Measurements from ENCODE around the gene PSMB5.
"Not testable (repeated sequence)": the region's sequence is repeated elsewhere in the genome, so short reads cannot be mapped to it uniquely, and the experiment has no call there.

Gene PSMB5

GRCh38 chr14:23013054-23013748 lies 21.5 kb downstream of the PSMB5 start:
- no peak for DNase-seq

- DNase-seq, result peak; percentile 92
These were observed 24.6 kb downstream of the PSMB5 start, which contains the start of gene C14orf93 for GRCh38 chr14:23009939-23010726. TSS of gene C14orf93 (minus strand) at chr14:23010143. CDS start at chr14:22999023, 11,120 bp downstream.

DNA sequence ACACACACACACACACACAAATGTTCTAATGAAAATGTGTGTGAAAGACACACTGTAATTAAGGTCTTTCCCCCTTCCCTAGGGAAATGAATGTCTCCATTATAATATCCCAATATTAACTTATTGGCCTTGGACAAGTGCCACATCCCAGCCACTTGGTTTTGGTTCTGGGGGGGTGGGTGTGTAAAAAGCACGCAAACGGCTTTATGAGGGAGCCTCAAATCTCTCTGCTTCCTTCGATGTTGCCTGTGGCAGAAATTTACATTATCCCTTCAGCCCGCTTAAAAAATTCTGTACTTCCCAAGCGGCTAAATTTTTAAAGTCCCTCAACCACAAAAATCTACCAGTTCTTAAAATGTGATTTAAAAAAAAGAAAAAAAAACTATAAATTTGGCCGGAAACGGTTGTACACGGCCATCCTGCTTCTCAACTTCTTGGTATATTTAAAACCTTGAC lies 25.2 kb downstream of the PSMB5 start:
- DNase-seq, result peak; percentile 88

GRCh38 chr14:23008831-23009230 lies 25.9 kb downstream of the PSMB5 start:
- peak; percentile 56 for DNase-seq

GRCh38 chr14:23006544-23007419 lies 27.9 kb downstream of the PSMB5 start:
- peak; percentile 99 for DNase-seq

DNA sequence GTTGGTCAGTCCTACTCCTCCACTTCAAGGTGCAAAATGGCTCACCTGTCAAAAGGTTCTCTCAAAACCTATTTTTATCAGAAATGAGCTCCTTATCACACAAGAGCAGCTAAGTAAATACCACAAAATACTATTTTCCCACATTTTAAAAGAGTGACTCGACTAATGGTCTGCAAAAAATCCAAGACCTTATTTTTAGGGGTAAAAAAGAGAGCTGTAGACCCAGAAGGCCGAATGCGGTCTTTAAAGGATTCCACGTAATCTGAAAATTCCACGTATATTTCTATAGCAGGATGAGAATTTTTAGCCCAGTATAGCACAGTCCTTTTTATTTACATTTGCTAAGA lies 28.5 kb downstream of the PSMB5 start:
- DNase-seq, result peak; percentile 40

DNA sequence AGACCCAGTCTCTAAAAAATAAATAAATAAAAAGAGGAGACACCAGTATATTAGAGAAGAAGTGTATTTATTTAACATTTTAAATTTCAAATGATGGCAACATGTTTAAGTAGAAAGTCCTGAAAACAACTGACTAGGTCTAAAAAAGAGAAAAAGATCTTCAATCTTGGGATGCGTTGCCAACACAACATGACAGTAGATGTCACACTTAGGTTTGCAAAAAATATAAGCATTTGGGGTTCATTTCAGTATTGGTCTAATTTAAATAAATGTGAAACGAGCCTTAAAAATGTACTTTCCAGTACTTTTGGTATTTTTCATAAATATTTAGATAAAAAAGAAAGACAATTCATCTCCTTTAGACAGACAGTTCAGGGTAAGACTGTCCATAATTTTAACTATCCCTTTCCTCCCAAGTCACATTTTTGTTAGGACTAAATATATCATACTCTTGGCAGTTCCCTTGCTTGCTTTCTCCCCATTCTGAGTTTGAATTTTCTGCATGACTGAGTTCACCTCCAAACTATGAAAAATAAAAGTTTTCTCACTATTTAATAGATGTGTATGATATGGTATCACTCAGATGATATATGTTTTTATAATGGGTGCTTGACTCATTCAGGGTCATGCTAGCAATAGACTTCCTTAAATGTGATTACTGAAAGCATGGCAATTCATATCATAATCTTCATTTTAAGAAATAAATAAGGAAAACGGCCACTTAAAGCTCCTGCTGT lies 29.1 kb downstream of the PSMB5 start:
- DNase-seq, result no peak

- DNase-seq, result not testable (repeated sequence)
These were observed 30.4 kb downstream of the PSMB5 start for GRCh38 chr14:23004274-23004673.

- no peak for DNase-seq
These were observed 32.1 kb downstream of the PSMB5 start for GRCh38 chr14:23002592-23002991.

DNA sequence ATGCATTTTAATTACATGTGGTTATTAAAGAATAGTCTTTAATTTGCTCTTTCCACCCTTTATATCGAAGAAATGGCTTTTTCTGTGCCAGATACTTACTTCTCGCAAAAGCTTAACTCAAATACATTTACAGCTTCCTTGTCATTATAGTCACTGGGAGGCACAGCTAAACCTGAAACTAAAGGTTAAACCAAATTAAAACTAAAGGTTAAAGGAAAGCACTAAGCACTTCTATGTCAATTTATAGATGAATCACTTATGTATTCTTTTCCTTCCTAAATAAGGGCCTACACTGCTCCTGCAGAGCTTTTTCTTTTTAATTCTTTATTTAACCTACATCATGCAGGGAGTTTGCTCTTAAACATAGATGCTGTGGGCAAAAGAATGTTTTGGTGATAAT lies 33.8 kb downstream of the PSMB5 start:
- peak; percentile 31 for DNase-seq

- no peak for DNase-seq
These were observed 36.2 kb downstream of the PSMB5 start for GRCh38 chr14:22998329-22999012.

GRCh38 chr14:22997676-22998323 lies 36.9 kb downstream of the PSMB5 start:
- peak; percentile 15 for DNase-seq

DNA sequence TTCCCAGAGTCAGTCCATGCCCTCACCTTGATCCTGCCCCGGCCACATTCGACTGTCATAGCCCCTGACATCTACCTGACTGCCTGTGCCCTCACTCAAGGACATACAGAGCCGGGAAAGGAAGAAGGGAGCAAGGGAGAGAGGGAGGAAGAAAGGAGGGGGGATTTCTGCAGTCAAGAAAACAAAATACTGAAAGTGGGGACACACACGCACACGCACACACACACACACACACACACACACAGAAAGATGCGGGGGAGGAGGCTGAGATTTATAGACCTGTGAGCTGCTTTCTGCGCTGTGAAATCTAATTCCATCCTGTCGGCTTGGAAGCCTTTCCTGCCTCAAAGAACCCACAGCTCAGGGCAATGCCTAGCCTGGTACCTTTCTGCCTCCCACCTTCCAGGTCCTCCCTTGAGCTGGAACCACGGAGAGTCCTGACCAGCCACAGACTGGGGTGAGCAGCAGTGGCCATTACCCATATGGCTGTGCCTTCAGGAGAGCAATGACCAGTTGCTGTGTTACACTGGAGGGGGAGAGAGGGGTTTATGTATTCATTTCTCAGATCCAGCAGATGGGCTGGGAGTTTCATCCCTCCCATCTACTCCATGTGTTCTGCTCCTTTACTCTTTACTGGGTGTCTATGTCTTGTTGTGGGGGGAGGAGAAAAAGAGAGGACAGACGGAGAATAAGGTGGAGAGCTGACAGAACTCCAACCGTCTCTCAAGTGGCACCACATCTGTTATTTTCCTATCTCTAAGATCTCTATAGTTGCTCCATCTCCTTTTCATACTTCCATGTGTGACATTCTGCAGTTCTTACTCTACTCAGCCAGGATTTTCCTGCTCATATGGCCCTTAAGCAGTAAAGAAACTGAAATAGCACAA lies 37.7 kb downstream of the PSMB5 start:
- DNase-seq, result peak; percentile 56

DNA sequence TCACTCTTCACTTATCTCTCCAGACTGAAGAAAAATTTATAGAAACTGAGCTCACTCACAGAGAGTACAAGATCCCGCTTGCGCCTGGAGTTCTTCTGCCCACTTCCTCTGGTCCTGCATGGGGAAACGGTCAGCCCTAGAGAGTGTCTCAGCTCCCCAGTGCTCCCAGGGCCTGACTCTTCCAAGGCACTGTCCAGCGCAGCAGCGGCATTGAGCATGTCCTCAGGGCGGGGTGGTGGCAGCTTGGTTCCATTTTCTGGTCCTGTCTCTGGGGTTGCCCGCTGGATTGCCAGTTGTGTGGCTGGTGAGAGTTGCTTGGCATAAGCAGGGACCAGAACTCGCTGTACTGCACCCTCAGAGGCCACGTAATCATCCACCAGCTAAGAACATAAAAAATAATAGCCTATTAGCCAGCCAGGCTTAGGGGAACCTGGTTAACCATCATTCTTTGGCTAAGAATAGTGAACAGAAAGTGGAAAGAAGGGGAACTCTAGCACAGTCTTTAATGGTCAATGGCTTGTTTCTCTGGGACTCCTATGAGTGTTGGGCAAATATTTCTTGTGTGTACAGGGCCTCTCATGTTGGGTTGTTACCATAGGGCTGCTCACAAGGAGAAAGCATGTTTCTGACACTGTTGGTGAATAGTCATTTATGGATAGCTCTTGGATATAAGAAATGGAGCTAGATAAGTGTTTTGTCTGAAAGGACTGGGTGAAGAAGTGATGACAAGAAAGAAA lies 38.6 kb downstream of the PSMB5 start:
- no peak for DNase-seq

- peak; percentile 83 for DNase-seq
These were observed 39.9 kb downstream of the PSMB5 start for GRCh38 chr14:22994762-22995275.

GRCh38 chr14:22993517-22993916 lies 41.2 kb downstream of the PSMB5 start:
- DNase-seq, result no peak

DNA sequence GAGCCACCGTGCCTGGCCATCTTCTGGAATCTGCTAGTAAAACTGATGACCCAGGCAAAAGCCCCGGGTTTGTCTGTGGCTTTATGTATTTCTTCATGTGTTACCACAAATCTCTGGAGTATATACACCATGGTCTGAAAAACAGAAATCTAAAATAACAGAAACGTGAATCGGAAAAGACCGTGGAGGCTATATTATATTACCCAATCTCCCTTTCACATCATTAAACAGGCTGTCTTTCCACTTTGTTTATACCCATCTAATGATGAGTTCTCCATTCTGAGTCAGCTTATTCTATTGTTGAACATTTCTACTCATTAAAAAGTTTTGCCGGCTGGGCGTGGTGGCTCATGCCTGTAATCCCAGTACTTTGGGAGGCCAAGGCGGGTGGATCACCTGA lies 42.8 kb downstream of the PSMB5 start:
- no peak for DNase-seq

DNA sequence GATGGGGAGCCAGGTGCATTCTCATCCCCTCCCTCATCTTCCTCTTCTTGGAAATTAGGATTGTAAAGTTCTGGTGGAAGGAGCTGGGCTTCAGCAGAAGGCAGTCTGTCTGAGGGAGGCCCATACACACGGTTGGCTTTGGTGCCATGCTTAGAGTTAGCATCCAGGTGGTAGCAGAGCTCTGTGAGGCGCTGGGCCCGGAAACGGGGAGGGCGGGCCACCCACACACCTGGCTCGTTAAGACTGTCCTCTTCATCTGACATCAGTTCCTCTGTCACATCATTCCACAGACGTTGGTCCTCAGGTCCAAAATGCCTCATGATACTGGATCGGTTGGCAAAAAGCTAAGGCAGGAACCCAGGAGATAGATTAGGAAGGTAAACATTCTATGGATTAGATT lies 47.4 kb downstream of the PSMB5 start:
- no peak for DNase-seq

GRCh38 chr14:22986508-22987054 lies 48.1 kb downstream of the PSMB5 start:
- peak; percentile 88 for DNase-seq

Data from NCI-H69 (cell line).